Left cardiac atrium (tissue), 4 donors: ENCODE measurements around the gene IL16. TPM values are rescaled to one million over a fixed set of nuclear protein-coding genes. Genes with fewer than 3 reads are reported as not detected.

Experiments
- ATAC-seq, 2 donors: fragments of 200-7000 bp; cut with Tn5 transposase; one replicate each; pipeline ENCODE4 v1.9.1; 2020; ENCODE audit warnings: mild to moderate bottlenecking in 2 of 2, moderate library complexity in 2 of 2
- DNase-seq: peaks from one replicate; pipeline ENCODE4 v3.0.0-alpha.2; 2020
- intact Hi-C, 2 donors: fragments of 100-400 bp; cut with DNase I; formaldehyde crosslinking; loops; one replicate each; pipeline versions ENCODE4 v1.14.1 to v1.15.1; 2022 to 2023
- total RNA-seq, 2 donors: library from RNA; stranded (reverse); fragmentation: NEBNext Ultra II Directional; extraction: Animal tissue kit (Norgen Biotek cat#: 25700); gene quantifications; one replicate each; pipeline ENCODE4 v1.2.1, GENCODE V29; 2021
- donor health status: DM: no; HTN: yes; CAD: no.
- donor health status: DM: no; HTN: yes; CAD: no; lungs with severe emphysema.
- donor health status: DM: yes; HTN: yes; CAD: no.
- donor health status: Dilated cardiomyopathy.

The IL16 gene
- total RNA-seq, 2 donors from 2014 or later = 4.7 to 10.1 TPM

DNA sequence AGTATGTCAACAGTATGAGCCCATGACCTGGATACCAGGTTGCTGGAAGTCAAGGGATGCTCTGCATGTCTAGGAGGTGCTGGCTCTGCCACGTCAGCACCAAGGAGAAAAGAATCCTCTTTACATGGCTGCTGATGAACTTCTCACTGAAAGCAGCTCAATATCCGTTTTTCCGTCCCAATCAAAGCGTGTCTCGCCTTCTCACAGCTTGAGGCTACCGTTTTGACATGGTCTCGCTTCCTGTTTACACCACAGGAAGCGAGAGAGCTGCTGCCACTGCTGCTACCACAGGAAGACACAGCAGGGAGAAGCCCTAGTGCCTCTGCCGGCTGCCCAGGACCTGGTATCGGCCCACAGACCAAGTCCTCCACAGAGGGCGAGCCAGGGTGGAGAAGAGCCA is 100.0 kb downstream of the IL16 start:
- DNase-seq = peak; percentile 54
- intact Hi-C loops = no loop called here
- peak; percentile 58 to 86 for ATAC-seq

DNA sequence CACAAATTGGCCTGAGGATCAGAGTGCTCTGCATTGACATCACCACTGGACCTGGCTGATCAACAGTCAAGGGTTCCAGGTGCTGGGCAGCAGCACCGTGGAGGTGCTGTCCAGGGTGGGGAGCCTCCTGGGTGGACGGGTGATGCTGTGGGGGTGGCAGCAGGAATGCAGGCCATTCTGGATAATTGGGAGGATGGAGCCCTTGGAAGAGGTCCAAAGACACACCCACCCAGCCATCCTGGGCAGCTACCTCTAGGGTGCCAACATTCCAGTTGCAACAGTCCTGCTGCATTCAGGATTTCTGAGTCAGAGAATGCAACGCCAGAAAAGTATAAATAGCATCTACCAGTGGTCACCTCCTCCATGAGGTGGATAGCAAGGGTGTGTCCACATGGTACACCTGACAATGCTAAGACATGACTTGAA is 100.5 kb downstream of the IL16 start:
- DNase-seq = peak; percentile 43
- peak in 1 of 2 donors; percentile 77 for ATAC-seq
- intact Hi-C loops = no loop called here

DNA sequence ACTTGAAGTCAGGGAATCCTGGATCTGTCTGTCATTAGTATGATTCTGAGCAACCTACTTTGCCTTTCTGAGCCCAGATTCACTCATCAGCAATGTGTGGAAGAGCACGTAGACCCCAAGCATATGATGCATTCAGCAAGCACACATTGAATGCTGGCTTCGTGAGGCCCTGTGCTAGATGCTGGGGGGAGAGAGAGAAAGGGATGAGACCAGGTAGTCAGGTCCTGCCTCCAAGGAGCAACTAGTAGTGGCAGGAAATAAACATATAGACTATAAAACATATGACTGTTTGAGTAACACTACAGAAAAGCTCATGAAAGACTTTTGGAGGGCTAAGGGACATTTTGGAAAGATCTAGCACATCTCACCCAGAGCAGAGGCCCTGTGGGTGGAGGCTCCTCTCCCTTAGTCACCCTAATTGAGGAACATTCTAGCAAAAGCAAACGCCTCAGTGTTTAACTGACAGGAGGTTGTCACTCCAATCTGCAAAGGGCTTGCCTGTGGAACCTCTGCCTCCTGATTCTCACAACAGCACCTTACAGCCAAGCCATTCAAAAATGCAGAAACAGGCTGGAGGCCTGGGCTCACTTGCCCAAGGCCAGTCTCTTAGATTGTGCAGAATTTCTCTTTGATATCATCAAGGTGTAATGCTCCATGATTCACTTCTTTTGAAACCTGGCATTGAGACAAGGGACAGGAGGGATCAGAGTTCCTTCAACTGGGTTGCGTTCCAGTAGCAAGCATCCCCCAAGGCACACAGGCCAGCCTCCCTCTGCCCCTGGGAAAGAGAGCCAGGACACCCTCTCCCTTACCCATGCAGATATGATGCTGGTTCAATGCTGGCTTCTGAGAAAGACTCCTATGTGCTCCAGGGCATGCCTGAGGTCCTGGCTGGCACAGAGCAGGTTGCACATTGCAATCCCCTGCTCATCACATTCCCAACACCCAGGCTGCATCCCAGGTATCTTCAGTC is 101.2 kb downstream of the IL16 start:
- no peak for DNase-seq
- intact Hi-C loops = no loop called here
- ATAC-seq = no peak

DNA sequence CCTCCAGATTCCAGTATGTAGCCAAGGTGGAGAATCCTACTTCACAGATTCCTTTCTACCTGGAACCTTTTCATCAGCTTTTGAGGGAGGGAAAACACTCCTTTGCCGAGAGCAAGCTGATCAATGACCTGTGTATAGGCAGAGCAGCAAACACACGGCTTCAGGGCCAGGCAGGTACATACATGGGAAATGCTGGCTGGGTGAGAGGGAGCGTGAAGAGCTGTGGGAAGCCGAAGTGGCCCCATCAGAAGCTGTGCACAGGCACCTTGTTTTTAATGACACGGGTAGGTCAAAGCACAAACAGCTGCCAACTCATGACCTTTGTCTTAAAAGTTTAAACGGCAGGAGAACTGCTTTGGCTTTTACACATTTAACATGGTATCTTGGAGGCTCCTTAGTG is 101.9 kb downstream of the IL16 start:
- intact Hi-C loops = no loop called here
- no peak for DNase-seq
- no peak for ATAC-seq

DNA sequence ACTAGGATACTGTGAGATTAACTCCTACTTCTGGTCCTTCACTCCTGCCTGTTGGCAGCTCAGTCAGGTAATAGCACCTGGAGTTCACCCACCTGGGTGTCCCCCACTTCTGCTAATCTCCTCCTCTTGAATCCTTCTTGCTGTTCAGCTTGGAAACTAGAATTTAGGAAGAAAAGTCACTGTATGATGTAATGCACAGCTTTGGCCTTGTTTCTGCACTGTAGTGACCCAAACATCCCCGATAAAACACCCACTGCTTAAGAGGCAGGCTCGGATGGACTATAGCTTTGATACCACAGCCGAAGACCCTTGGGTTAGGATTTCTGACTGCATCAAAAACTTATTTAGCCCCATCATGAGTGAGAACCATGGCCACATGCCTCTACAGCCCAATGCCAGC is 102.5 kb downstream of the IL16 start:
- intact Hi-C loops = no loop called here
- DNase-seq (no peak), ATAC-seq (no peak)

DNA sequence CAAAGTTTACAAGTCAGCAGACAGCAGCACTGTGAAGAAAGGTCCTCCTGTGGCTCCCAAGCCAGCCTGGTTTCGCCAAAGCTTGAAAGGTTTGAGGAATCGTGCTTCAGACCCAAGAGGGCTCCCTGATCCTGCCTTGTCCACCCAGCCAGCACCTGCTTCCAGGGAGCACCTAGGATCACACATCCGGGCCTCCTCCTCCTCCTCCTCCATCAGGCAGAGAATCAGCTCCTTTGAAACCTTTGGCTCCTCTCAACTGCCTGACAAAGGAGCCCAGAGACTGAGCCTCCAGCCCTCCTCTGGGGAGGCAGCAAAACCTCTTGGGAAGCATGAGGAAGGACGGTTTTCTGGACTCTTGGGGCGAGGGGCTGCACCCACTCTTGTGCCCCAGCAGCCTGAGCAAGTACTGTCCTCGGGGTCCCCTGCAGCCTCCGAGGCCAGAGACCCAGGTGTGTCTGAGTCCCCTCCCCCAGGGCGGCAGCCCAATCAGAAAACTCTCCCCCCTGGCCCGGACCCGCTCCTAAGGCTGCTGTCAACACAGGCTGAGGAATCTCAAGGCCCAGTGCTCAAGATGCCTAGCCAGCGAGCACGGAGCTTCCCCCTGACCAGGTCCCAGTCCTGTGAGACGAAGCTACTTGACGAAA is 103.1 kb downstream of the IL16 start:
- DNase-seq (no peak), ATAC-seq (no peak)
- intact Hi-C loops = no loop called here

DNA sequence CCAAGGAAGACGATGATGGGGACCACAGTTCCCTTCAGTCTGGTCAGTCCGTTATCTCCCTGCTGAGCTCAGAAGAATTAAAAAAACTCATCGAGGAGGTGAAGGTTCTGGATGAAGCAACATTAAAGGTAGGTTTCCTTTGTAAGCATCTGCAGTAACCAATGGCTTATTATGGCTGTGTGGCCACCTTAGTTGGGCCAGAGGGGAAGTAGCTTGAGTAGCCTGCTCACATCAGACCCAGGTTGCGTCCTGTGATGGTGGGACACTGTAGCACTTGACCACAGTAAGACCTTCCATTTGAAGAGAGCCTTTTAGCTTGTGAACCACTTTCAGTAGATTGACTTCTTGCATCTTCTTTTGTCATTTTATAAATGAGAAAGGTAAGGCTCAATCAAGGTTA is 104.7 kb downstream of the IL16 start:
- intact Hi-C loops = no loop called here
- DNase-seq (no peak), ATAC-seq (no peak)

DNA sequence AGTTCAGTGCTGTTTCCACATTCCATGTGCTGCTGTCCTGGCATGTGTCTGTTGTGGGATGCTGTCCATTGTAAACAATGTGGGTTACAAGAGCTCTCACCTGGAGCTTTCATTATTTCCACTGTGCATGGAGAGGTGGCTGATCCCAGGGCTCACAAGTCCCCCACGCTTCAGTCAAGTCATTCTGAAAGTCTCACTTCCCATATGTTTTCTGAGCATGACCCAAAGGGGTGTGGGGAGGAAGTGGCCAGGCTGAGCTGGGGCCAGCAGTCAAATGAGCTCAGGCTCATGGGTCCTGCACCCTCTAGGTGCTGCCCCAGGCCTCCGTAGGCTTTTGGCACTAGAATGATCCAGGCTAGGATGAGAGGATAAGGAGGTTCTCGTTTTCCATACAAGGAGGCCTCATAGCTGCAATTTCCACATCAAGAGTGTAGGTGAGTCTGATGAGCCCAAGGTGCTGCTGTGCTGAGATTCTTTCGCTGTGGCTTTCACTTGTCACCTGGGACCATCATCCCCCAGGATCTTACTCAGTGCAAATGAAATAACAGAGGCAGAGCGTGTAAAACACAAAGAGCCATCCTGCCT is 105.2 kb downstream of the IL16 start:
- DNase-seq (no peak), ATAC-seq (peak; percentile 51 to 62)
- intact Hi-C loops = no loop called here

DNA sequence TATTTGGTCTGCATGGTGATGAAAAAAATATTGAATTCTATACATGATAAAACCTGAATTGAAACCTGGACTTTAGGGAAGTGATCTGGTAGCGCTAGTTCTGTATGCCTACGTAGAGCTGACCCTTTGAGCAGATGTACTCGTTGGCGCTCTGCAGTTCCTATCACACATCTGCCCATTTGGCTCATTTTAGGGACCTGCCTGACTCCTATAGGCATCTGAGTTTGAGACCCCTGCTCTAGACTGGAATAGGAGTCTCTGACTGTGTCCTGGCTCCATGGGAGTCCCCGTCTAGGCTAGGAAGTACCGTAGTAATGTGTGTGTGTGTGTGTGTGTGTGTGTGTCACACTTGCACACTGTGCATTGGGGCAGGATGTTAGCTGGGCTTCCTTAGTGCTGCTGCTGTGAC is 106.0 kb downstream of the IL16 start:
- ATAC-seq (peak; percentile 17 to 24), DNase-seq (no peak)
- intact Hi-C loops = no loop called here

DNA sequence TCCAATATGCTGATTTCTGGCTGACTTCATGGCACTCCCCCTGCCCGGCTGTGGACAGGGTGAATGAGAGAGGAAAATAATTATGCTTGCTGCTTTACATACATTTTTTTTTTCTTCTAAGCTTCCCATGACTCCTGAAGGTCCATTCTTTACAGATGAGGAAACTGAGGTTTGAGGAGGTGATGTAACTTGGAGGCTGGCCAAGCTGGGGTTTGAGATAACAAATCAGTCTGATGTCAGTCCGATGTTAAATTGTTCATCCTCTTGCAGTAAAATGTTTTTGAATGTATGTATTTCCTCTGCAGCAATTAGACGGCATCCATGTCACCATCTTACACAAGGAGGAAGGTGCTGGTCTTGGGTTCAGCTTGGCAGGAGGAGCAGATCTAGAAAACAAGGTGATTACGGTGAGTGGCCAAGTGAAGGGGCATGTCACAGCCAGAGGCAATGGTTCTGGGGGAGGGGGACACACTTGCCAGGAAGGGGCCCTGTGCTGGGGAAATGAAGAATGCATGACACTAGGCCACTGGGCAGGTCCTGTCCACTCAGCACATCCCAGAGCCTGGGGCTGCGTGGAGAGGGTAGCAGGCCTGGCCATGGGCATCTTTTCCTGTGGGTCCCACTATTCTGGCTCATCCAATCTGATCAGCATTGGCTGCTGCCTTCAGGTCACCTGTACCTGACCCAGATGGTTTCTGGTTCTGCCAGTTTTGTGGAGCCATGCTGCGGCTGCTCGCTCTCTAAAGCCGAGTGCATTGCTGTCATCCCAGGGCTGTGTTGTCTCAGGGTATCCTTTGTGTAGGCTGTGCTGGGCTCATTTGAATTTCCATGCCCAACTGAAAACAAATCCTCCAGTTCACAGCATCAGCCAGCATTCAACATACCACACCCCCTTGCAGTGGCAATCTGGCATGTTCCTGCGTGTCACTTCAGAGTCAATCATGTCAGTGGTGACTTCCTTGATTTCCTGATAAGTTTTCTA is 106.9 kb downstream of the IL16 start:
- ATAC-seq (no peak), DNase-seq (no peak)
- intact Hi-C loops = no loop called here

DNA sequence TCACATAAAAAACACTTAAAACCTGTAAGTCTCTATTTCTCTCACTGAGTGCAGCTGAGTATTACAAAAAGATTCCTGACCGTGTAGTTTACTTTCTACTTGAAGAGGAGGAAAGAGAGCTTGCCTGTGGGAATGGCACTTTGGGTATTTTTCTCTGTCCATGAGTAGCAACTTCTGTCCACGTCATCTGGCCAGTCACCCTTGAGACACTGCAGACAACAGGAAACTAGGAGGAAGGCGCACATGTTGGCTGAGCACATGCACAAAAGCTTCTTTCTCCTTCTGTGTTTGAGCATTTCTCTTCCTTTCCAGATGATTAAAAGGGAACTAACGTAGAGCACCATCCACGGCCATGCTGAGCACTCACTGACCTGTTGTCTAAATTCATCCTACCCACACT is 107.5 kb downstream of the IL16 start:
- ATAC-seq = peak; percentile 17 to 66
- intact Hi-C loops = no loop called here
- DNase-seq = peak; percentile 49

DNA sequence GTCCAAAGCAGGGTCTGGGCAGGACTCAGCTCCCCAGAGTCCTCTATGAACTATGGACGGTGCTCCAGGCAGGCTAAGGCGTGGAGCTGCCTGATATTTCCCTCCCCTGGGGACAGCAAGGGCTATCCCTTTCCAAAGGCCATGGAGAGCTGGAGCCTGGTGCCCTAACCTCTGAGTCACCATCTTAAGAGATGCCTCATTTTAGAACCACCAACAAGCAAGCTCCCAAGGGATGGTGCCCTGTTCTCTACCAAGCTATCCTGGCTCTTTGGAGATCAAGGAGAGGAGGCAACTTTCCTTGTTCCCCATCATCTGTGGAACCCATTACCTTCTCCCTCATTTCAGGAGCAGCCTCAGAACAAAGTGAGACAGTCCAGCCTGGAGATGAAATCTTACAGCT is 111.6 kb downstream of the IL16 start:
- DNase-seq (no peak), ATAC-seq (no peak)
- intact Hi-C loops = no loop called here

DNA sequence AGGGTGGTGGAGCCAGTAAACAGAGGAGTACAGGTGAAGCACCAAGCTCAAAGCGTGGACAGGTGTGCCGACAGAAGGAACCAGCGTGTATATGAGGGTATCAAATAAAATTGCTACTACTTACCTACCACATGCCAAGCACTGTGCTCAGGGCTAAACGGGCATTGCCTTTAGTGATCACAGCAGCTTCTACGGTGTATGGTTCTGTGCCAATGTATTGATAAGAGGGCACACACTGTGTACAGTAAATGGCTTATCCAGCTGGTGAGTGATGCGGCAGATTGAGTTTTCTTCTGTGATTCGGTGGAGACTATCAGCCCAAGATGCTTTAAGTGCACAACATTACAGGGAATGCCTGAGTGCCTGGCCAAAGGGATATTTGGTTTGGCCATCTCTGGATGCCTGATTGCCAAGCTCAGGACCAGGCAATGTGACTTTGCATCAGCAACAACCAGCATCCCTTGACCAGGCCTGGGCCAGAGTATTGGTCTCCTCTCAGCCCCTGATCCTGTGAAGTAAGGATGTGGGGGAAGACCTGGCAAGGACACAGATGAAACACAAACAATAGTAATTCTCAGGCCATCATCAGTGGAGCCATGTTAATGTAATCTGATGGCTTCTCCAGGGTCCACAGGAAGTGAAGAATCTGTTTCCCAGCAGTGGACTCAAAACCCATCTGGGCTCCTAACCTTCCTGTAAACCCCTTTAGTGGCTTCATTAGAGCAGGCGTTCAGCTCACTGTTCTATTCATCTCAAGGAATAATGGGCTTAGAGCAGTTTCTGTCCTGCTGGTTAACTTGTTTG is 113.2 kb downstream of the IL16 start:
- DNase-seq (no peak), ATAC-seq (no peak)
- intact Hi-C loops = no loop called here

DNA sequence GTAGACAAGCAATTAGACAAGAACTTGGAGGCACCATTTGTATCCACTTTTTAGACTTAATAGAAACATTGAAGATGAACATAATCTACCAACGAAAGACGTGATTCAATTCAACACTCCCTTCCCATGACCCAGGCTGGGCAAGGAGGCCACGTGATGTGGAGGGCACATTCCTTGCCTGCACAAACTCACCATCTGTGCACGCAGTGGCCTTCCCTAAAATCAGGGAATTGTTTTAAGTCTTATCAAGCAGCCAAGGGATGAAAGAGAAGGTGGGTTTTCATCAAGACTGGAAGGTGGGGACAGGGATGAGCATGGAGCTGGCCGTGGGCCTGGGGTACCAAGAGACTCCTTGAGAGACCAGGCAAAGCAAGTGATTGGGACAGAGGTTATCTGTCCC is 113.8 kb downstream of the IL16 start:
- ATAC-seq = no peak
- no peak for DNase-seq
- intact Hi-C loops = no loop called here

DNA sequence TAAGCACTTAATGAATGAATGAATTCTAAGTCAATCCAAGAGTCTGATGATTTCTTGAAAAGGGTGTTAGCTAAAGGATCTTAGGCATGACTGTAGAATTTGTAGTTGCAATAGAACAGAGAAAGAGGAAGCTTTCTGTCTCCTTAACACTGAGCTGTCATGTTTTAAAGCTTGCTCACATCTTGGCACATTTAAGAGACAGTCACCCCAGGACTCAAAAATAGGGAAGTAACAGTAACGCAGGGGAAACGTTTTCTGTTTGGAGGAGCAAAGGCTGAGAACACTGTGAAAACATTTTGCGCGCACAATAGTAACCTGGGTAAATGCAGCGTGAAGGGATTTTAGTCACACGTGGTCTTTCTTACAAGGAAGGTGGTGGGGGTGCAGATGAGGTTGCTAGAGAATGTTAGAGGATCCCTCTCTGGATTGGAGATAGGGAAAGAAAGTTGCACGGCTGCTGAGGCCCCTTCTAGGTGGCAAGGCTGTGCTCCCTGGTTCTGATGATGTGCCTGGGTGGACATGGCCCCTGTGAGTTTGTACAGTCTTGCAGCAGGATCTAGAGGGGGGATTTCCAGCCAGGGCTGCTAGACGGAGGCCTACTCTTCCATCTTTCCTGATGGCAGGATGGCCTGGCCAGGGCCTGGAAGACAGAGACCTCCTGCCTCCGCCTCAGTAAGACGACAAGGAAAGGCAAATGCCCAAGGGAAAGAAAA is 115.2 kb downstream of the IL16 start:
- peak; percentile 7 to 32 for ATAC-seq
- DNase-seq = no peak
- intact Hi-C loops = no loop called here

DNA sequence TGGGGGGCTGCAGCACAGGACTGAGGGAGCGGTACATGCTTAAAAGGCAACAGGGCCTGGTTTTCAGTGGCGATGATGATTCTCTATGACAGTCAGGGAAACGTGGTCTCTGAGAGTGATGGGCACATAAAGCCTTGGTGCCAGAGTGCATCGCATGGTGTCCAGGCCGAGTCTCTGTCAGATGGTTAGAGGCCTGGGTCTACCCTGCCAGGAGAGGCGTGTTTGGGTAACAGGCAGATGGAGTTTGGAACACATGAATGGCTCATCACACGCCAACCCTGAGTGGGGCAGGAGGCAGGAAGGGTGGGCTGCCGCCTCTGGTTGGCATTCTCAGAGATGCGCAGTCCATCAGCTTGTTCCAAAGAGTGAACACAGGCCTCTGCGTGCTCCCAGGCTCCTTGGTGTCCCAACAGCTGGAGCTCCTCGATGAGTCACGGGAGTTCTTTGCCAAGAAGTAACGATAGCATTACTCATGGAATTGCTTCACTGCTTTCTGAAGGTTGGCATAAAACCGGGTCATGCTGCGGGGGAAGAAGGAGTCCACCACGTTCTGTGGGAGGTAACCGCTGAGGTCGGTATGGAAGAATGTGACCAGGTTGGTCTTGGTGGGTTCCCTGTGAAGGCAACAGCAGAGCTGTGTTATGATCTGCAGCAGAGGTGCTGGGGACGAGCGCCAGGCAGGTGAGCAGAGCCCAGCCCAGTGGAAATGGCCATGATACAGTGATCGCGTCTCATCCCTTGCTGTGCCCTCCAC is 116.3 kb downstream of the IL16 start:
- intact Hi-C loops = no loop called here
- peak; percentile 82 for DNase-seq
- peak; percentile 88 for ATAC-seq

DNA sequence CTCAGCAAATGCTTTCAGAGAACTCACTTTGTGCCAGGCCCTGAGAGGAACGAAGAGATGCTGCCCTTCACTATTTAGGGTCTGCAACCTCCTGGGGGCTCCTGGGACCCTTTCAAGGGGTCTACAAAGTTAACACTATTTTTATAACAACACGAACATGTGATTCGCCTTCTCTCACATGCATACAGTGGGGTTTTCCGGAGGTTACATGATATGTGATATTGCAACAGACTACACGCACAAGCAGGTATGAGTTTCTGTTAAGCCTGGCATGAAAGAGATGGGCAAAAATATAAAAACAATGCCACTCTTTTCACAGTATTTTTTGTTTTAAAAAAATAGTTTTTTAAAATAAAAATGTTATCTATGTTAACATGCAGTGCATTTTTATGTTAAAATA is 117.0 kb downstream of the IL16 start:
- intact Hi-C loops = no loop called here
- DNase-seq (no peak), ATAC-seq (no peak)
